ENCODE data around the gene HSD17B3.

The HSD17B3 gene

DNA sequence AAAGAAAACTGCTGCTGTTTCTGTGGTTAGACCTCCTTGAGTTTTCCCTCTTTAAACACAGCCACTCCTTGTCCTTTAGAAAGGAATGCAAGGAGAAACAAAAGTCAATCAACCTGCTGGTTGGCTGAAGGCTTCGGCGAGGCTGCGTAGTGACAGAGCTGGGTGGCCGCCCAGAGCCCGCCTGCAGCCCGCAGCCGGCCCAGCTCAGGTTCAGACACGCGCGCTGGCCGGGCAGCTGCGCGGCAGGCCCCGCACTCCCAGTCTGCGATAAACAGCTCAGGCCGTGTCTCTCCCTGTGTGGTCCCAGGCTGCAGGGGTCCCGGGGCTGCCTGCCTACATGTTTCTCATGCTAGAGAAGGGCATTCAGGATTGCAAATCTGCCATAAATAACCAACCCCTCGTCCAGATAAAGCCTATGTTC lies 115.4 kb downstream of the HSD17B3 start:
- TF ChIP-seq, protein P1, sequence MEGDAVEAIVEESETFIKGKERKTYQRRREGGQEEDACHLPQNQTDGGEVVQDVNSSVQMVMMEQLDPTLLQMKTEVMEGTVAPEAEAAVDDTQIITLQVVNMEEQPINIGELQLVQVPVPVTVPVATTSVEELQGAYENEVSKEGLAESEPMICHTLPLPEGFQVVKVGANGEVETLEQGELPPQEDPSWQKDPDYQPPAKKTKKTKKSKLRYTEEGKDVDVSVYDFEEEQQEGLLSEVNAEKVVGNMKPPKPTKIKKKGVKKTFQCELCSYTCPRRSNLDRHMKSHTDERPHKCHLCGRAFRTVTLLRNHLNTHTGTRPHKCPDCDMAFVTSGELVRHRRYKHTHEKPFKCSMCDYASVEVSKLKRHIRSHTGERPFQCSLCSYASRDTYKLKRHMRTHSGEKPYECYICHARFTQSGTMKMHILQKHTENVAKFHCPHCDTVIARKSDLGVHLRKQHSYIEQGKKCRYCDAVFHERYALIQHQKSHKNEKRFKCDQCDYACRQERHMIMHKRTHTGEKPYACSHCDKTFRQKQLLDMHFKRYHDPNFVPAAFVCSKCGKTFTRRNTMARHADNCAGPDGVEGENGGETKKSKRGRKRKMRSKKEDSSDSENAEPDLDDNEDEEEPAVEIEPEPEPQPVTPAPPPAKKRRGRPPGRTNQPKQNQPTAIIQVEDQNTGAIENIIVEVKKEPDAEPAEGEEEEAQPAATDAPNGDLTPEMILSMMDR (conservative IDR thresholded peaks at IDR 0.05; ENCODE audit: low read depth, low read length) = no peak
- H3K4me3 ChIP-seq (ENCODE audit: low read length) = no peak overlapping the region
- no peak for DNase-seq (ENCODE audit: low read depth)

DNA sequence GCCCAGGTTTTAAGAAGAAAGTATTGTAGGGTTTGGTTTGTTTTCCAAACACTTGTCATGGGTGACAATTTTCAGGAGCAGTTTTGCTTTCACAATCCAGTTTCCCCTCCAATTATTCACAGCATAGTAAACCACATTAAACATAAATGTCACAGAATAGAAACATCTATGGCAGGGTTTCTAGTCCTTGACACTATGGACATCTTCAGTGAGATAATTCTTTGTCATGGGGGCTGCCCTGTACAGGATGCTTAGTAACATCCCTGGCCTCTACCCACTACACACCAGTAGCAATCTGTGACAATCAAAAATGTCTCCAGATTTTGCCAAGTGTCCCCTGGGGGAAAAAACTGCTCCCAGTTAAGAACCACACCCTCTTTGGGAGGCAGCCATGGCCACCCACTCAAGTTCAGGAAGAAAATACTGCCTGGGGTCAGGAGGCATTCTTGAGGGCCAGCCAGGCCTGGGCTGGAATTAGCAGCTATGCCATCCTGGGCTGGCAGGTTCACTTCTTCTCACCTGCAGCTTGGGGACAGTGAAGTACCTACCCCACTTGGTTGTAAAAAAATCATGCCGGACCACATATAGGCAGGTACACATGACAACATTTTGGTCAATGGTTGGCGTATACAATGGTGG lies 116.3 kb downstream of the HSD17B3 start:
- DNase-seq (ENCODE audit: low read depth) = no peak
- TF ChIP-seq, protein P1 (conservative IDR thresholded peaks at IDR 0.05; ENCODE audit: low read depth, low read length) = no peak
- H3K4me3 ChIP-seq (ENCODE audit: low read length) = no peak overlapping the region

All from retinal pigment epithelial cell (primary cell).